Gastroesophageal sphincter (tissue), 4 donors: Measurements from ENCODE around the gene PRKCZ. TPM values are rescaled to one million over a fixed set of nuclear protein-coding genes. Genes with fewer than 3 reads are reported as not detected.

Experiments used
- ATAC-seq: fragments of 150-250 bp; one replicate; pipeline ENCODE4 v1.9.1; 2016; ENCODE audit warnings: mild to moderate bottlenecking, moderate library complexity
- H3K27ac ChIP-seq, 4 donors: fragments of 200-600 bp; sonication (generic) in 3 of 4; 1 replicate in 3 of 4; 2 replicates in 1 of 4; pipeline ENCODE4 v1.5.1; 2016 to 2019
- H3K27me3 ChIP-seq: fragments of 200-600 bp; sonication (generic); one replicate; pipeline ENCODE4 v1.5.1; 2019
- H3K36me3 ChIP-seq, 2 donors: fragments of 200-600 bp; sonication (generic); one replicate each; pipeline ENCODE4 v1.5.1; 2019; ENCODE audit warnings: control low read depth in 1 of 2
- H3K4me1 ChIP-seq, 3 donors: fragments of 200-600 bp; sonication (generic); 1 replicate in 2 of 3; 2 replicates in 1 of 3; pipeline ENCODE4 v1.5.1; 2016 to 2019; ENCODE audit warnings: control low read depth in 2 of 3
- H3K4me3 ChIP-seq, 2 donors: fragments of 200-600 bp; sonication (generic); one replicate each; pipeline ENCODE4 v1.5.1; 2019; ENCODE audit warnings: mild to moderate bottlenecking in 1 of 2, moderate library complexity in 1 of 2
- H3K9me3 ChIP-seq, 3 donors: fragments of 200-600 bp; sonication (generic); one replicate each; pipeline ENCODE4 v1.5.1; 2017 to 2019; ENCODE audit warnings: control low read depth in 2 of 3
- EP300 ChIP-seq: sonication (generic); formaldehyde crosslinking; IDR thresholded peaks from one replicate; pipeline ENCODE4 v1.6.1; 2017; ENCODE audit warnings: antibody characterized with exemption, mild to moderate bottlenecking
- POLR2A ChIP-seq, 2 donors: fragments of 450-650 bp; IDR thresholded peaks; one replicate each; pipeline ENCODE4 v1.6.1; 2017; ENCODE audit warnings: antibody characterized with exemption in 2 of 2, mild to moderate bottlenecking in 2 of 2, moderate library complexity in 1 of 2
- POLR2AphosphoS5 ChIP-seq: sonication (generic); formaldehyde crosslinking; IDR thresholded peaks from one replicate; pipeline ENCODE4 v1.6.1; 2017; ENCODE audit warnings: antibody characterized with exemption
- WGBS, 2 donors: methylation state at CpG; one replicate each; pipeline ENCODE4 v1.1.5; 2018; ENCODE audit warnings: low coverage in 1 of 2; 5-methylcytosine and 5-hydroxymethylcytosine counted together
- total RNA-seq, 4 donors: library from RNA; depleted of rRNA; stranded (reverse); fragments of >200 nt; gene quantifications; one replicate each; pipeline ENCODE4 v1.1.0, GENCODE V29; 2016
- TF ChIP-seq, protein P1 (sequence below), 4 experiments: fragments of 200-600 bp in 2 of 4; fragments of 450-650 bp in 2 of 4; sonication (generic) in 1 of 4; IDR thresholded peaks; one replicate each; pipeline ENCODE4 v1.5.1; 2017 to 2019; ENCODE audit warnings: antibody characterized with exemption in 4 of 4, mild to moderate bottlenecking in 2 of 4, moderate library complexity in 2 of 4

Gene PRKCZ
- total RNA-seq, 4 donors from 2014 or later, result 2.4 to 3.8 (median 2.9) TPM

DNA sequence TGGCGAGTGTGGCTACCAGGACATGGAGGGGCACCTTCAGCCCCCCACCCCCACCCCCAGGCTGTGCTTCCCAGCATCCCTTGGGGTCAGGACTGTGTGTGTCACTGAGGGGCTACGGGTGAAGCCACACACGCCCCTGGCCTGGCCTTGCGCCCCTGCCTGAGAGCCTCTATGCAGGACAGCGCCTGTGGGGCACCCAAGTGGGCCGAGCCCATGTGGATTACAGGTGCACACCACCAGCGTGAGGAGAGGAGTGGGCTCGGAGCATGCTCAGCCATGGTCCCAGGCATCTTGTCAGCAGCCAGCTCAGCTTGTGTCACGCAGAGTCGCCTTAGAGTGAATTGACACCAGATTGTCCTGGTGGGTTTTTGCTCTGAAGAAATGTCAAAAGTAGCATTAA is 116.5 kb downstream of the PRKCZ start:
- H3K4me3 ChIP-seq, result no peak overlapping the region
- peaks cover 5% of the 10 kb centered on the region for H3K27me3 ChIP-seq
- H3K27ac ChIP-seq, result no peak overlapping the region
- no peaks in the 10 kb centered on the region for H3K9me3 ChIP-seq
- no peaks in the 10 kb centered on the region for H3K4me1 ChIP-seq
- TF ChIP-seq POLR2A (IDR thresholded peaks at IDR 0.05) (no peak), EP300 (no peak), POLR2AphosphoS5 (no peak)
- TF ChIP-seq, protein P1, sequence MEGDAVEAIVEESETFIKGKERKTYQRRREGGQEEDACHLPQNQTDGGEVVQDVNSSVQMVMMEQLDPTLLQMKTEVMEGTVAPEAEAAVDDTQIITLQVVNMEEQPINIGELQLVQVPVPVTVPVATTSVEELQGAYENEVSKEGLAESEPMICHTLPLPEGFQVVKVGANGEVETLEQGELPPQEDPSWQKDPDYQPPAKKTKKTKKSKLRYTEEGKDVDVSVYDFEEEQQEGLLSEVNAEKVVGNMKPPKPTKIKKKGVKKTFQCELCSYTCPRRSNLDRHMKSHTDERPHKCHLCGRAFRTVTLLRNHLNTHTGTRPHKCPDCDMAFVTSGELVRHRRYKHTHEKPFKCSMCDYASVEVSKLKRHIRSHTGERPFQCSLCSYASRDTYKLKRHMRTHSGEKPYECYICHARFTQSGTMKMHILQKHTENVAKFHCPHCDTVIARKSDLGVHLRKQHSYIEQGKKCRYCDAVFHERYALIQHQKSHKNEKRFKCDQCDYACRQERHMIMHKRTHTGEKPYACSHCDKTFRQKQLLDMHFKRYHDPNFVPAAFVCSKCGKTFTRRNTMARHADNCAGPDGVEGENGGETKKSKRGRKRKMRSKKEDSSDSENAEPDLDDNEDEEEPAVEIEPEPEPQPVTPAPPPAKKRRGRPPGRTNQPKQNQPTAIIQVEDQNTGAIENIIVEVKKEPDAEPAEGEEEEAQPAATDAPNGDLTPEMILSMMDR (IDR thresholded peaks at IDR 0.05), result no peak
- ATAC-seq, result no peak
- H3K36me3 ChIP-seq, result no peaks in the 10 kb centered on the region
- no CpG with 5 or more reads among the region's 10 CpGs for WGBS, 2 donors

DNA sequence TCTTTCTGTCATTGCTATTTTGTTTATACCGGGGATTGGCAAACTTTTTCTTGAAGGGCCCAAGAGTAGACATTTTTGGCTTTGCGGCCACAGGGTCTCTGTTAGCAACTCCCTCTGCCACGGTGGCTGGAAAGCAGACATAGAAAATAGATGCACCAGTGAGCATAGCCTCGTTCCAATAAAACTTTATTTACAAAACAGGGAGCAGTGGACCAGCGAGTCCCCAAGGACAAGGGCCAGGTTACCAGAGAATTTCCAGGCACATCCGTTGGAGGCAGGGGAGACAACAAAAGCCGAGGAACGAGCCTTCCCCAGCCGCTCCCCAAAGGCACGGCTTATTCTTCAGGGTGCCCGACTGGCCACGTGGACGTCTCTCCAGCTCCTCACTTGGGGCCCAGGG is 117.9 kb downstream of the PRKCZ start:
- Histone ChIP-seq H3K27ac (no peak overlapping the region), H3K27me3 (peaks cover 5% of the 10 kb centered on the region), H3K4me1 (no peaks in the 10 kb centered on the region), H3K9me3 (no peaks in the 10 kb centered on the region), H3K4me3 (no peak overlapping the region), H3K36me3 (no peaks in the 10 kb centered on the region)
- TF ChIP-seq, protein P1 (IDR thresholded peaks at IDR 0.05), result no peak
- TF ChIP-seq POLR2A (IDR thresholded peaks at IDR 0.05) (no peak), POLR2AphosphoS5 (no peak), EP300 (no peak)
- 87 to 95% methylated on average over 5 to 11 of the region's 13 CpGs for WGBS, 2 donors
- no peak for ATAC-seq

DNA sequence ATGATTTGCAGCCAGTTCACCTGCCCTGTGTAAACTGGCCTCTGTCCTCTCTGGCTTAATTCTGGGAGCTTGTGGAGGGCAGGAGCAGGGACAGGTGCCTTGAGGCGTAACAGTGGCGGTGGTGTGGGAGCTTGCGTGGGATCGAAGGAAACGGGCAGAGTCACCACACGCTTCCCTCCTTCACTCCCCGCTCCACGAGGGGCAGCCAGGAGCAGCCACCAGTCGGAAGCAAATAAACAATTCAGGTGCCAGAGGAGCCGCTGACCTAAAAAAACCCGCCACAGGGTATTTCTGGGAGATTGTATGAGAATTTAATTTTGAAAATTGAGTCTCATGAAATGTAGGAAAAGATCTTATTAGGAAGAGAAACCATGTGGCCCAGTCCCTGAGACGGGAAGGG is 118.3 kb downstream of the PRKCZ start:
- WGBS, 2 donors, result 87 to 100% methylated on average over 1 to 11 of the region's 12 CpGs
- Histone ChIP-seq H3K27ac (no peak overlapping the region), H3K4me1 (no peaks in the 10 kb centered on the region), H3K4me3 (no peak overlapping the region), H3K9me3 (no peaks in the 10 kb centered on the region), H3K27me3 (peaks cover 5% of the 10 kb centered on the region), H3K36me3 (no peaks in the 10 kb centered on the region)
- no peak for ATAC-seq
- TF ChIP-seq EP300 (no peak), POLR2AphosphoS5 (no peak), POLR2A (IDR thresholded peaks at IDR 0.05) (no peak)
- TF ChIP-seq, protein P1 (IDR thresholded peaks at IDR 0.05), result no peak

DNA sequence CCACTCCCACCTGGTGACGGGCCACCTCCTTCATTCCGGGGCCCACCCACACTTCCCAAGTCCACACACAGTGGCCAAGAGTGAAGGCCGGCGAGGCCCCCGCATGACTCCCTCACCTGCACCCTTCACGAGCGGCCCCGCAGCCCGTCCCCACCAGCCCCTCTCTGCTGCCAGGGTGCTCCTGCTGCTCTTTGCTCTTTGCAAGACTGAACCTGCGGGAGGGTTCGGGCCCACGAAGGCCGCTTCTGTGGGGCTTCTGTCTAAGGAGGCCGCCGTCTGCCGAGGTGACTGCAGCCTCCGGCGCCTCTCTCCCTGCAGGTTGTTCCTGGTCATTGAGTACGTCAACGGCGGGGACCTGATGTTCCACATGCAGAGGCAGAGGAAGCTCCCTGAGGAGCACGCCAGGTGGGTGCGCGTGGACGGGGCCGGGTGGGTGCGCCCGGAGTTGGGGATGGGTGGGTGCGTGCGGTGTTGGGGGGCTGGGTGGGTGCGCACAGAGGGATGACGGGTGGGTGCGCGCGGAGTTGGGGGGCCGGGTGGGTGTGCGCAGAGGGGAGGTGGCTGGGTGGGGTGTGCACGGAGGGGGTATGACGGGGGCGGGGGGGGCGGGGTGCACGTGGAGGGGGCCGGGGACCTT is 119.1 kb downstream of the PRKCZ start:
- Histone ChIP-seq H3K36me3 (no peaks in the 10 kb centered on the region), H3K4me3 (no peak overlapping the region), H3K27me3 (peaks cover 5% of the 10 kb centered on the region), H3K9me3 (no peaks in the 10 kb centered on the region), H3K4me1 (peaks cover 0 to 4% (median 0%) of the 10 kb centered on the region in 3 donors), H3K27ac (no peak overlapping the region)
- TF ChIP-seq POLR2AphosphoS5 (no peak), POLR2A (IDR thresholded peaks at IDR 0.05) (no peak), EP300 (no peak)
- TF ChIP-seq, protein P1 (IDR thresholded peaks at IDR 0.05), result no peak
- ATAC-seq, result no peak
- WGBS, 2 donors, result 96% methylated on average over 9 of the region's 43 CpGs; no CpG with 5 or more reads in 1 of the 2 donors

DNA sequence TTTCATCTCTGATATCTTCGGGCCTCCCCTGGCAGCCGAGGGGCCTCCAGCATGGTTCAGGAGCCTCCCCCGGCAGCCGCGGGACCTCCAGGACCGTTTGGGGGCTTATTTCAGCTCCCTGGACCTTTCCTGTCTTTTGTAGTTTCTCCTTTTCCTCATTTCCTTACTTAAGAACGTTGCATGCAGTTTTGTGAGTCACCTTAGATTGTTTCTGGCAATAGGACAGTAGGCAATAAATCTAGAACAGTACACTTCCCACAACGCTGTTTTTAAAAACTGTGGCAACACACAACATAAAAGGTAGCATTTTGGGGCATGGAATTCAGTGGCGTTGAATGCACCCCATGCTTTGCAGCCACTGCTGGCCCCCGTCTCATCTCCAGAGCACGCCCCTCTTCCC is 120.0 kb downstream of the PRKCZ start:
- 64 to 78% methylated on average over 10 to 11 of the region's 11 CpGs for WGBS, 2 donors
- Histone ChIP-seq H3K27me3 (peaks cover 5% of the 10 kb centered on the region), H3K27ac (no peak overlapping the region), H3K36me3 (no peaks in the 10 kb centered on the region), H3K4me3 (no peak overlapping the region), H3K9me3 (no peaks in the 10 kb centered on the region), H3K4me1 (peaks cover 0 to 13% (median 0%) of the 10 kb centered on the region in 3 donors)
- TF ChIP-seq POLR2AphosphoS5 (no peak), POLR2A (IDR thresholded peaks at IDR 0.05) (no peak), EP300 (no peak)
- TF ChIP-seq, protein P1 (IDR thresholded peaks at IDR 0.05), result no peak
- ATAC-seq, result no peak
